Activated T-cell treated with anti-CD3 and anti-CD28 coated beads, Interleukin-2, amount 50 U/mL, for 24 hours (primary cell): Measurements from ENCODE around the gene HRAS.
"Not testable (repeated sequence)": the region's sequence is repeated elsewhere in the genome, so short reads cannot be mapped to it uniquely, and the experiment has no call there.

Experiments used
- DNase-seq: peaks from one replicate; pipeline ENCODE4 v3.0.0-alpha.2; 2020
- H3K27ac Mint-ChIP-seq: 2 replicates; pipeline ENCODE4 v1.8.0; 2020; ENCODE audit warnings: mild to moderate bottlenecking, mixed read lengths
- H3K27me3 Mint-ChIP-seq: 2 replicates; pipeline ENCODE4 v1.8.0; 2020; ENCODE audit warnings: mixed read lengths
- H3K36me3 Mint-ChIP-seq: 2 replicates; pipeline ENCODE4 v1.8.0; 2020; ENCODE audit warnings: low read depth, mixed read lengths
- H3K4me1 Mint-ChIP-seq: 2 replicates; pipeline ENCODE4 v1.8.0; 2020; ENCODE audit warnings: low read depth, mixed read lengths
- H3K4me3 Mint-ChIP-seq: 2 replicates; pipeline ENCODE4 v1.8.0; 2020; ENCODE audit warnings: mild to moderate bottlenecking, moderate library complexity, mixed read lengths
- H3K9me3 Mint-ChIP-seq: 2 replicates; pipeline ENCODE4 v1.8.0; 2020; ENCODE audit warnings: mixed read lengths

Gene HRAS

GRCh38 chr11:535519-536454, at the start of gene HRAS:
HRAS (minus strand) TSS chr11:535576.
- no peaks in the 10 kb centered on the region for H3K27me3 Mint-ChIP-seq
- peaks cover 18% of the 10 kb centered on the region for H3K36me3 Mint-ChIP-seq
- H3K4me1 Mint-ChIP-seq = peaks cover 22% of the 10 kb centered on the region
- H3K27ac Mint-ChIP-seq = peak within 1 kb of the TSS; percentile 92
- H3K9me3 Mint-ChIP-seq = no peaks in the 10 kb centered on the region
- H3K4me3 Mint-ChIP-seq = peak within 1 kb of the TSS; percentile 86
- DNase-seq = peak; percentile 97

GRCh38 chr11:584287-584686, 48.9 kb upstream of the HRAS start:
- Mint-ChIP-seq H3K27me3 (no peaks in the 10 kb centered on the region), H3K4me1 (peaks cover 51% of the 10 kb centered on the region), H3K9me3 (no peaks in the 10 kb centered on the region), H3K36me3 (peaks cover 82% of the 10 kb centered on the region), H3K4me3 (no peak overlapping the region), H3K27ac (peak overlapping the region; percentile 68)
- no peak for DNase-seq

GRCh38 chr11:581752-582151, 46.4 kb upstream of the HRAS start:
- Mint-ChIP-seq H3K4me3 (no peak overlapping the region), H3K27me3 (no peaks in the 10 kb centered on the region), H3K27ac (peak overlapping the region; percentile 74), H3K9me3 (no peaks in the 10 kb centered on the region), H3K4me1 (peaks cover 52% of the 10 kb centered on the region), H3K36me3 (peaks cover 80% of the 10 kb centered on the region)
- no peak for DNase-seq

- no peaks in the 10 kb centered on the region for H3K27me3 Mint-ChIP-seq
- H3K36me3 Mint-ChIP-seq = peaks cover 76% of the 10 kb centered on the region
- H3K4me3 Mint-ChIP-seq = no peak overlapping the region
- peaks cover 48% of the 10 kb centered on the region for H3K4me1 Mint-ChIP-seq
- no peak for DNase-seq
- H3K9me3 Mint-ChIP-seq = no peaks in the 10 kb centered on the region
- H3K27ac Mint-ChIP-seq = peak overlapping the region; percentile 74
Measured at GRCh38 chr11:581342-581741, 46.0 kb upstream of the HRAS start.

- Mint-ChIP-seq H3K4me3 (peak overlapping the region; percentile 15), H3K27ac (peak overlapping the region; percentile 94), H3K9me3 (no peaks in the 10 kb centered on the region), H3K4me1 (peaks cover 46% of the 10 kb centered on the region), H3K27me3 (peaks cover 3% of the 10 kb centered on the region), H3K36me3 (peaks cover 74% of the 10 kb centered on the region)
- DNase-seq = no peak
Measured at GRCh38 chr11:579830-580601, 44.6 kb upstream of the HRAS start.

GRCh38 chr11:578276-579035, 43.1 kb upstream of the HRAS start:
- peak overlapping the region; percentile 94 for H3K27ac Mint-ChIP-seq
- H3K9me3 Mint-ChIP-seq = no peaks in the 10 kb centered on the region
- no peak for DNase-seq
- peaks cover 64% of the 10 kb centered on the region for H3K36me3 Mint-ChIP-seq
- H3K4me1 Mint-ChIP-seq = peaks cover 56% of the 10 kb centered on the region
- H3K4me3 Mint-ChIP-seq = peak overlapping the region; percentile 91
- peaks cover 8% of the 10 kb centered on the region for H3K27me3 Mint-ChIP-seq

- H3K27me3 Mint-ChIP-seq = peaks cover 8% of the 10 kb centered on the region
- H3K4me1 Mint-ChIP-seq = peaks cover 58% of the 10 kb centered on the region
- no peak for DNase-seq
- H3K9me3 Mint-ChIP-seq = no peaks in the 10 kb centered on the region
- peak overlapping the region; percentile 91 for H3K4me3 Mint-ChIP-seq
- peak overlapping the region; percentile 94 for H3K27ac Mint-ChIP-seq
- peaks cover 56% of the 10 kb centered on the region for H3K36me3 Mint-ChIP-seq
Measured at GRCh38 chr11:577611-577894, 42.2 kb upstream of the HRAS start.

GRCh38 chr11:576811-577610, 41.6 kb upstream of the HRAS start:
- peaks cover 51% of the 10 kb centered on the region for H3K36me3 Mint-ChIP-seq
- peaks cover 8% of the 10 kb centered on the region for H3K27me3 Mint-ChIP-seq
- no peak for DNase-seq
- H3K9me3 Mint-ChIP-seq = no peaks in the 10 kb centered on the region
- H3K4me1 Mint-ChIP-seq = peaks cover 58% of the 10 kb centered on the region
- peak overlapping the region; percentile 94 for H3K27ac Mint-ChIP-seq
- H3K4me3 Mint-ChIP-seq = peak overlapping the region; percentile 91

- H3K36me3 Mint-ChIP-seq = peaks cover 43% of the 10 kb centered on the region
- DNase-seq = peak; percentile 96
- H3K27me3 Mint-ChIP-seq = peaks cover 8% of the 10 kb centered on the region
- peaks cover 53% of the 10 kb centered on the region for H3K4me1 Mint-ChIP-seq
- no peaks in the 10 kb centered on the region for H3K9me3 Mint-ChIP-seq
- H3K27ac Mint-ChIP-seq = peak within 1 kb of the TSS; percentile 100
- H3K4me3 Mint-ChIP-seq = peak within 1 kb of the TSS; percentile 96
Measured at GRCh38 chr11:575996-576768, 40.8 kb upstream of the HRAS start, which contains the start of gene PHRF1. PHRF1 (plus strand) TSS chr11:576470; CDS start chr11:581513, 5,043 bp downstream.

GRCh38 chr11:575313-575995, 40.1 kb upstream of the HRAS start:
- no peak for DNase-seq
- Mint-ChIP-seq H3K4me3 (peak overlapping the region; percentile 82), H3K27me3 (peaks cover 8% of the 10 kb centered on the region), H3K27ac (peak overlapping the region; percentile 72), H3K4me1 (peaks cover 48% of the 10 kb centered on the region), H3K9me3 (no peaks in the 10 kb centered on the region), H3K36me3 (peaks cover 35% of the 10 kb centered on the region)

GRCh38 chr11:574632-575312, 39.4 kb upstream of the HRAS start:
- DNase-seq = no peak
- H3K4me1 Mint-ChIP-seq = peaks cover 41% of the 10 kb centered on the region
- H3K36me3 Mint-ChIP-seq = peaks cover 30% of the 10 kb centered on the region
- no peaks in the 10 kb centered on the region for H3K9me3 Mint-ChIP-seq
- peak overlapping the region; percentile 82 for H3K4me3 Mint-ChIP-seq
- peaks cover 8% of the 10 kb centered on the region for H3K27me3 Mint-ChIP-seq
- H3K27ac Mint-ChIP-seq = peak overlapping the region; percentile 72

- H3K27me3 Mint-ChIP-seq, H3K27ac Mint-ChIP-seq, H3K9me3 Mint-ChIP-seq, DNase-seq: not testable (repeated sequence)
- Mint-ChIP-seq H3K4me1 (peaks cover 36% of the 10 kb centered on the region), H3K36me3 (peaks cover 25% of the 10 kb centered on the region), H3K4me3 (peak overlapping the region; percentile 82)
Measured at GRCh38 chr11:574031-574570, 38.7 kb upstream of the HRAS start.
